ENCODE data around the gene ICE1.
"Not testable (repeated sequence)": the region's sequence is repeated elsewhere in the genome, so short reads cannot be mapped to it uniquely, and the experiment has no call there.

The ICE1 gene, protein sequence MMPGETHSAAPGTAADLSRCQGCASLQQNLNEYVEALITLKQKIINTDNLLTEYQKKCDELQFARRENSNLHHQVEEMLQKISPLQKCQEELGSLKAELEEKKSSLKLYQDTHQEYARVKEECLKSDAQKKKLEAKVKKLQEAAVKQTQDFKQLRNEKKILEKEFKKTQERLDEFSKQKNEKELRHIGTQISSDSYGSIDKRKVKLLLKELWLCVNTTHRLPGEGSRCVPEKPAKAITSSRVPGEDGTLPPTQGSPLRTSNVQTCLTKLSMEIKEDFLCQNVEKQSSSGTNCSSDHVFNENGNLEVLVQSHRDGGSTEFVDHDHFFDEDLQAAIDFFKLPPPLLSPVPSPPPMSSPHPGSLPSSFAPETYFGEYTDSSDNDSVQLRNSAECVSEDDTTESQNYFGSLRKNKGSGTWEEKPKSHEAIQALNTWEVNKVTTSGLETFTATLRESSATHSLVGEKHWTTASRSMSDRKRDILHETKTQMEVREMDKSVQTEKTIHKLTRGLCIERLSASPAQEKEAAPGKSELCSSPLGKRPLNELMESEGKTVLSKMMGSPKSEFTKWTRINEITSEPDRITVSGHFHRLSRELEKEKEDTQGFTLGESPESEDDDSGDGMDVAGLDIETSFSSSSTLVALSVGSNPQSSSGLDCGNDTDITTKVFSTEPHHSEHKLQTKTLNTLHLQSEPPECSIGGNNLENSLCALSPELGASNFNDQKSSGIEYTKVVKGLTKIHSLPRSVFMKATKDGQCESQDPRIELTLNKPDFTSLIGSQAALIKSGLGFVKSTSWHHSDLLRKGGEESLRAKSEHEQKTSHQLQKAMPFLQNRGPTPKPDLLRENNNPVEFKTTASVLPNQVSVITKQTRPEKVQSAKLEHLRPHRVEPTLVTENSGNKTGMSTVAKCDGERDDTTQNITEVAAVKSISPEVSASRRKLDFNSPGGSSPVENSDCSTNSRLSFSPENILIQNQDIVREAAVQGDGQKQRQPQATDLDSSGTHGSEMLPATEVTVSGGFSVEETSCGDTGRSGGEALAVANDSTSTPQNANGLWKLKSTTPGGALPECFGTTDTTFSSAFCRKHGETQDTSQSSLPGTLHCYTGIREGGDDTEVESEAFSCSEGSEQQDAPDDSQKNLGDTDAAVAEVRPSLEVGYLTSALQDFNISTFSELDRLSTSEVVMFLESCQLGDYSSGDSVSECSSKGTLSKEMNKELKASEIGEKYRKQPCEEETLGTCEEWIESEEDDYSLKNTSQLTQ (N-terminal part only)

DNA sequence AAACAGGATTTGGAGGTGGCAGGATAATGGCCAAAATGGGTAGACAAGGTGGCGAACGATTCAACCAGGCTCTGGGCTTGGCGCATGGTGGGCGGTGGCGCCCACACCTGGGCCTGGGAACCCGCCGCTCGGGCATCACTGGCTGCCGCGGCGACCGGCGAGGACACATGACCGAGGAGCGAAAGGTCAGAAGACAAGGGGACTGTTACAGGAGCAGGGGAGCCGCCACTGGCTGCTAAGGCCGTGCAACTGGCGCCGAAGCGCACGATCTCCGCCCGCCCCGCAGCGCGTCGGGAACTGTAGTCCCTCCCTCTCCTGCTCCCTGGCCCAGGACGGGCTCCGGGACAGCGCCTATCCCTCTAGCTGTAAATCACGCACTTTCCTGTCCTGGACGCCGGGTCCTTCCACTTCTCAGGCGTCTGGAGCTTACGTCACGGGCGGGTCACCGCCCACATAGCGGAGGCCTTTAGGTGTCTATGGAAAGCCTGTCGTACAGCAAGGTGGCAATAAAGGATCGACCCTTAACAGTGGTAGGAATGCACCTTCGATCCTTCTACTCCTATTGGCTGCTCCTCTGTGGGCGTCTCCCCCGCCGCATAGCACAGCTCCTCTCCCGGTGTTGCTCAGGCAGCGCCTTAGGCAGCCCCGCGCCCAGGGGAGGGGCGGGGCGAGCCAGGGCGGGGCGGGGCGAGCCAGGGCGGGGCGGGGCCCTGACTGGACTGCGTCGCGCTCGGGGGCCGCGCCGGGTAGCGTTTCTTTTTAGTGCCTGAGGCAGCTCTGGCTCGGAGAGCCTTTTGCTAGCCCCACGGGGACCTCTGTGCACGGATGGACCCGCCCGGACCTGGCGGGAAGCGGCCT is at the start of gene ICE1:
Gene ICE1 (plus strand): TSS at position 717 of the 858 bp plus-strand sequence. CDS start 239 bp downstream, outside the sequence.
- peak; percentile 97 for DNase-seq (ENCODE audit: low read depth, low spot score)

- DNase-seq (ENCODE audit: low read depth, low spot score), result no peak
These were observed 49.5 kb upstream of the ICE1 start for GRCh38 chr5:5372930-5373329.

DNA sequence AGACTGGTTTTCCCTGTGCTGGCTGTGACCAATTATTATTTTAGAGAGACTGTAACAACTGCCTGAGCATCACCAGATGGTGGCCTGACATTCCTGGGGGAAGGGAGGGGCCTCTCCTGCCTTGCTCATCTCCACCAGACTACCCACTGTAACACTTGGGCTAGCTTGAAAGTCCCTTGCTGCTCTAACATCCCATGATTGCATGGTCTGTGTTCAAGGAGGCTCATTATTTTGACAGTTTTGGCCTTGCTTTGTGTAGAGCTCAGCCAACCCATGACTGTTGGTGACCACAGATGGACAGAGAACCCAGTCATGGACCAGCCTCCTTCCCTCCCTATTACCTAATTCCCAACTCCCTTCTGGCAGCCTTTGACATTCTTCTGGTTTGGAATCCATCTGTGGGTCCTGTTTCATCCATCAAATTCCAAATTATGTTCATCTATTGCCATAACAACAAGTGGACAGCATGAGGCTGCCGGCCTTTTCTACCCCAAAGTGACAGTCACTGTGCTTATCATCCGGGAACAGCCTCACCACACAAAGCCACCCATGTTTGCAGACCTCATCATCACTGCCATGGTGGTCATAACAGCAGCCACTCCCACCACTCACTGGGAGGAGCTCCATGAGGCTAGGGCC is 49.0 kb upstream of the ICE1 start:
- DNase-seq (ENCODE audit: low read depth, low spot score), result no peak

DNA sequence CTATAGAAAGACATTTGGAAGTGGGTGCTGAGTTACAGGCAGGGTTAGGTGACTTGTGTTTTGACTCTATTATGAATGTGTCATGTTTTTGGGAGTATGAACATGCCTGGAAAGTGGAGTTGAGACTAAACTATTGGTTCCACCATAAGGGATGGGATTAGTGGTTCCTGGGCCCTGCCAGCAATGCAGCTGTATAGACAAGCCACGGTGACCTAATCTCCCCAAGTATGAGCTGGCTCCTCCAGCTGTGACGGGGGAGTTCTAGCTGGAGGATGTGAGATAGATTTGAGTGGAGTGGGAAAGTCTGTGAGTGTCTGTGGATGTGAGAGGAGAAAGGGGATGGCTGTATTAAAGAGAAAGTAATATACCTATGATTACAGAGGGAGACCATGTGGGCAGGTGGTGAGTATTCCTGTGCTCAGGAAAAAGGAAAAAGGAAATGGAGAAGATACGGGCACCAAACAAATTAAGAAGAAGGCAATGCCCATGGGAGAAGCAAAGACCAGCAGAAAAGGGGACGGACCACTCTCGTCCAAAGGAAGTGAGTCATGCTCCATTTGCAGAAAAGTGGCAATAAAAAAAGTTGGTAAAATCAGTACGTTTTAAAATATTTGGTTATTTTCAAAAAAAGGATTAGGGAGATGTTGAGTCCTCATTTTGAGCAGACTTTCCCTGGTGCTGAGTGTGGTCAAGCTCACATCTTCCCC is 48.3 kb upstream of the ICE1 start:
- DNase-seq (ENCODE audit: low read depth, low spot score), result no peak

DNA sequence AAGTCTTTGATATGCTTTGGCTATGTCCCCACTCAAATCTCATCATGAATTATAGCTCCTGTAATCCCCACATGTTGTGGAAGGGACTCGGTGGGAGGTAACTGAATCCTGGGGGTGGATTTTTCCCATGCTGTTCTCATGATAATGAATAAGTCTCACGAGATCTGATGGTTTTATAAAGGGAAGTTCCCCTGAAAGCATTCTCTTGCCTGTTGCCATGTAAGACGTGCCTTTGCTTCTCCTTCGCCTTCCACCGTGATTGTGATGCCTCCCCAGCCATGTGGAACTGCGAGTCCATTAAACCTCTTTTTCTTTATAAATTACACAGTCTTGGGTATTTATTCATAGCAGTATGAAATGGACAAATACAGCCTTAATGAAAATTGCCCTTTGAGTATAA is 44.7 kb upstream of the ICE1 start:
- DNase-seq (ENCODE audit: low read depth, low spot score), result no peak

DNA sequence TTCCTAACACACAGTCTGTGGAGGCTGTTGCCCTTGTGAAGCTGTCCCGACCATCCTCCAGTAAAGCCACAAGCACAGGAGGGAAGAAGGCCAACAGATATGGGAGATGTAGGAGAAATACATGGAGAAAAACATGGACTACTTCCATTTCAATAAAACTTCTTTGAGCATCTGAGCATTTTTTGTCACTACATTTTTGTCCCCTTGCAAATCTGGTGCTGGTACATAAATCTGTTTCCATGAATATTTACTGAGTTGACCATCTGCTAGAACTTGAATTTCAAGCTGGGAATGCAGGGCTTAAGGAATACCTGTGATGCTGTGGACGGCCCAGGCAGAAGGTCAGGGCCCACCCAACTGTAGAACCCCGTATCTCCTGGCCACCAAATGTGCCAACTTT is 43.9 kb upstream of the ICE1 start:
- DNase-seq (ENCODE audit: low read depth, low spot score), result no peak

- no peak for DNase-seq (ENCODE audit: low read depth, low spot score)
These were observed 42.2 kb upstream of the ICE1 start for GRCh38 chr5:5380298-5380697.

DNA sequence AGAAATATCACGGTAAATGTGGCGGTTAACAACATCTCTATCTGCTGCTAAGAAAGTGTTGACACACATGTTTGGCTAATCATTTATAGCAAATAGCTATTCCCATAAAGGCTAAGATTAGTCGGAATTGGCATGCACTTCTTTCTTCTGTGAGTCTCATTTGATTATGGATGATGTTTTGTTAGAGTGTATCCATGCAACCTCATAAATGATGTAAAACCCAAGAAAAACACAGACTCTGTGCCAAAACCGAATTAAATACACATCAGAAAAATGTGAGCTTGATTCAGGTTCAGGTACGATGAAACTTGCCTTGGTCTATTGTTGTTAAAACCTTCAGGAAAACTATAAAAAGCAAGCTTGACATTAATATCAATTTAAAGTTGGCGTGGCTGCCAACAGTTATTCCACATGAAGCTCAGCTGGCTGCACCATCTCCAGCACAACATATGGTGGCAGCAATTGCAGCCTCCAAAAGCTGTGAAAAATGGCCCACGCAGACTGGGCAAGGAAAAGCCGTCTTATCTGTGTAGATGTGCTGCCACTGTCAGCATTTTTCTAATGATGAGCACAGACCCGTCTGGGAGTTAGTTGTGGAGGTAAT is 41.1 kb upstream of the ICE1 start:
- DNase-seq (ENCODE audit: low read depth, low spot score), result no peak

DNA sequence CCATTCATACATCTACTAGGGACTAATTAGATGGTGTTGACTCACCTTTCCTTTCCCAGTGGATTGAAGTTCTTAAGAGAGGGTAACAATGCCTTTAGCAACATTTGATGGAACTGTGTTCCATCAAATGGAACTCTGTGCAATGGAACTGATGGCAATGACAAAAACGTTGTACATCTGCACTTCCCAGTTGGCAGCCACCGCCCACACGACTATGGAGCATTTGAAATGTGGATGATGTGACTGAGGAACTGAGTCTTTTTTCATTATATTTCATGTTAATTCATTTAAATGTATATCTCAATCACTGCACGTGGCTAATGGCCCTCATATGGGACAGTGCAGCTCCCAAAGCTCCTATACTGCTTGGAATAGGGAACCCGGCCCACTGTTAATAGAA is 39.0 kb upstream of the ICE1 start:
- no peak for DNase-seq (ENCODE audit: low read depth, low spot score)

DNA sequence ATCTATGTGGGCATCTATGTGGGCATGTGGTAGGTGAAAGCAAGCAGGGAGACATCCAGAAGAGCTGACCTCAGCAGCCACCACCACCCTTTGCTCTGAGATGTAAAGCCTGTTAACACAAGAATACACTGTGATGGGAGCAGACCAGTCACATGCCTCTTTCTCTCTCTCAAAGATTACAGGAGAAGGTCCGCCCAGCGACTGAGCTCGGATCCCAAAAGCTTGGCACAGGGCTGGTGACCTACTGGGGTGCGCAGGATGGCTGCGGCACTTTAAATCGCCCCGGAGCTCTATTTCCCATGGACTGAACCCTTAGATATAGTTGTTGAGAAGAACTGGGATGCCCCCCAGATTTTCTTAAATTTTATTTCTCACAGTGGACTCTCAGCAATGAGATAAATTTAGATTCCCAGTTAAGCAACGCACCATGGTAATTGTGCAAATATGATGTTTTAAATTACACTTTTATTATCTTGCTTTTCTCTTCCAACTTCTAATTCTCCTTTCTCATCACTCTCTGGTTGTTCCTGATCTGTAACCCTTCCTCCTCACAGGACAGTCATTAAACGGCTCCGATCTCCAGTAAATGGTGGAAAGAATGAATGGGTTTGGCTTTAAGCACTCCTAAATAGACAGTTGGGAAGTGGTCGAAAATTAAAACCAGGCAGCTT is 37.7 kb upstream of the ICE1 start:
- no peak for DNase-seq (ENCODE audit: low read depth, low spot score)

DNA sequence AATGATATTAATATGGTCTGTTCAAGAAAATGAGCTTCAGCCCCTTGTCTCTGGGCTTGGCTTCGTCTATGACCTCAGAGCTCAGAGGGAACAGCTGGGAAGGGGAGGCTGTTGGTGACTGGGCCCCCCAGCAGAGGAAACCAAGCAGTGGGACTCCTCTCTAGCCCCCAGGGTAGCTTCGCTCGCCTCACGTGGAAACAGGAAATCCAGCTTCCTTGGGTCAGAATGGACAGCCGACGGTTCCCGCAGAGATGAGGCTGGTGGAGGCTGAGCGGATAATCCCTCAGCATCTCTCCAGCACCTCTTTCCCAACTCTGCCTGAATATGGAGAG is 37.2 kb upstream of the ICE1 start:
- DNase-seq (ENCODE audit: low read depth, low spot score), result no peak

DNA sequence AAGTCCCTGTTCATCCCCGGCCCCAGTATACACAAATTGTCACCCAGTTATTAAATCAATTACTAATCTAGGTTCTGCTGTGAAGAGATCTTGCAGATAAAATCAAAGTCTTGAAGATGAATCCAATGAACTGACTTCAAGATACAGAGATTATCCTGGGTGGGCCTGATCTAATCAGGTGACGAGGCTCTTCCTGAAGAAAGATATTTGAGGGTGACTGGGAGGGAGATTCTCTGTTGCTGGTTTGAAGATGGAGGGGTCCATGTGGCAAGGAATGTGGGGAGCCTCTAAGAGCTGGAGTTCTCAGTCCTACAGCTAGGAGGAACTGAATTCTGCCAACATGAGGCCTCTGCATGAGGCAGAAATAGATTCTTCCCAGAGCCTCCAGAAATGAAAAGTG is 36.1 kb upstream of the ICE1 start:
- DNase-seq (ENCODE audit: low read depth, low spot score), result no peak

- DNase-seq (ENCODE audit: low read depth, low spot score), result no peak
These were observed 35.3 kb upstream of the ICE1 start for GRCh38 chr5:5387192-5387591.

GRCh38 chr5:5387777-5388176 is 34.7 kb upstream of the ICE1 start:
- no peak for DNase-seq (ENCODE audit: low read depth, low spot score)

DNA sequence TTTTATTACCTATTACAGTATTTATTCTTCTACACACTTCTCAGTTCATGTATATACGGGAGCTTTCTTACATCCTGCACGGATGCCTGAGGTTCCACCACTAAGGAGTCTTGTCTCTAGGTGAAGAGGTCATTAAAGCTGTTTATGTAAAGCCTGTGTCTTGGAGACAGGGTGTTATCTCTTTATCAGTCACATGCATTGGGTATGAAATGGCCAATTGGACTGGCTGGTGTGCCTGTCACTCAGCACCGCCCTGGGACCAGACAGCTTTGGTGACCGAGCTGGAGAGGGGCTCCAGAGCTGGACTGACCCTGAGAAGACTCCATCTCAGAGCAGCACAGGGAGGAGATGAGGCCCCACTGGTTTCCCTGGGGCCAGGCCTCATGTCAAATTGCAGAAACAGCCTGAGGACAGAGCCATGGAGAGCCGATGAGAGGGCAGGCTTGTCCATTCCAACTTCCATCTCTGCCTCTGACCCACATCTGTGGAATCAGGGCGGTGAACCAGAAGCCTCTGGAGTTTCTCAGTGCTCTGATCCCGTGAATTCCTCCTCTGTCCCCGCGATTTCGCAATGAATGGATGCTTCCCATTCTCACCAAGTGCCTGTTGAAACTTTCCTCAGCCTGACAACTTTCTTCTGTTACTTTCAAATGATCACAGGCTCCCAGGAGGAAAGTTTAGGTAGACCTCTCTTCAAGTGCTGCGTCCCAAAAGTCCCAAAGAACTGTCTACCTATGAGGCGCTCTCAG is 32.2 kb upstream of the ICE1 start:
- DNase-seq (ENCODE audit: low read depth, low spot score), result not testable (repeated sequence)

- DNase-seq (ENCODE audit: low read depth, low spot score), result not testable (repeated sequence)
These were observed 30.0 kb upstream of the ICE1 start for GRCh38 chr5:5392504-5392903.

DNA sequence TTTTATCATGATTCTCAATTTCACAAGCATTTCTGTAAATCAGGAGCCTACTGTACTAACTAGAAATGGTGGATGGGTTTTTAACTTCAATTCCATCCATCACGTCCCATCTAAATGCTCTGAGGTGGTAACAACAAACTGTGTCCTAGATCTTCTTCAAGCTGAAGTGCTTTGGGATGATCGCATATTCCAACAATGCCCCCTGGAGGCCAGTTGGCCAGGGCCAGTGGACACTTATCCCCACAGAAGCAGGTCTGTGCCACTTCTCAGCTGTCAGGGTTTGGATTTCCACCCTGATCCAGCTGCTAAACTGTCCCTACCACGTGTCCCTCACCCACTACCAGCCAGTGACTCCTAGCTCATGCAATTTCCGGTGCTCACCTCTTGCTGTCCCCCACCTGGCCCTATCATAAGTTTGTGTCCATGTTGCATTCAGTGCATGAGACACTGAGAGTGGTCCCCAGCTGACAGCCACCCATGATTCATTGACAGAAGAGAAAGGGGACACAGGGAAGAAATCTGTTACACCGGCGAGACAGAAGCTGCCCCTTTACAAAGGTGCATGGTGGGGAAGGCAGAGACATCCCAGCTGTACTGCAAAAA is 28.0 kb upstream of the ICE1 start:
- DNase-seq (ENCODE audit: low read depth, low spot score), result not testable (repeated sequence)

GRCh38 chr5:5395093-5395492 is 27.4 kb upstream of the ICE1 start:
- not testable (repeated sequence) for DNase-seq (ENCODE audit: low read depth, low spot score)

Measured in smooth muscle cell of the brain vasculature (primary cell).